Posterior vena cava (tissue), 2 donors: ENCODE data around the gene CARD11. TPM values are rescaled to one million over a fixed set of nuclear protein-coding genes. Genes with fewer than 3 reads are reported as not detected.

Experiments
- DNase-seq: peaks from one replicate; pipeline ENCODE4 v3.0.0-alpha.2; 2020; ENCODE audit warnings: low spot score
- intact Hi-C, 2 donors: fragments of 100-400 bp; cut with DNase I; formaldehyde crosslinking; loops; one replicate each; pipeline versions ENCODE4 v1.14.1 to v1.14.2; 2022 to 2023
- total RNA-seq, 2 donors: library from RNA; stranded (reverse); fragmentation: NEBNext Ultra II Directional; extraction: Animal tissue kit (Norgen Biotek cat#: 25700); gene quantifications; one replicate each; pipeline ENCODE4 v1.2.1, GENCODE V29; 2021
- donor health status: DM: yes; HTN: yes; CAD: no.
- donor health status: DM: yes; HTN: yes; CAD: no.

The CARD11 gene
- total RNA-seq, 2 donors from 2014 or later: 0.86 to 1.9 TPM

GRCh38 chr7:2903682-2904162 lies 139.9 kb downstream of the CARD11 start:
- no peak for DNase-seq
- intact Hi-C loops: no loop called here

- intact Hi-C loops: no loop called here
- DNase-seq: no peak
Measured at GRCh38 chr7:2897023-2897422, 146.6 kb downstream of the CARD11 start.

GRCh38 chr7:2896131-2896530 lies 147.5 kb downstream of the CARD11 start:
- intact Hi-C loops: no loop called here
- DNase-seq: no peak

- no peak for DNase-seq
- intact Hi-C loops: no loop called here
Measured at GRCh38 chr7:2894118-2894940, 149.3 kb downstream of the CARD11 start.

- no peak for DNase-seq
- intact Hi-C loops: no loop called here
Measured at GRCh38 chr7:2893411-2893861, 150.2 kb downstream of the CARD11 start.

GRCh38 chr7:2892549-2892948 lies 151.1 kb downstream of the CARD11 start:
- intact Hi-C loops: no loop called here
- DNase-seq: no peak

- intact Hi-C loops: loop anchor here in 1 of 2 donors (10.0 kb wide), 1 partner anchor 267 kb away; no protein-coding TSS in a partner anchor
- DNase-seq: no peak
Measured at GRCh38 chr7:2887816-2888215, 155.9 kb downstream of the CARD11 start.

GRCh38 chr7:2886900-2887299 lies 156.8 kb downstream of the CARD11 start:
- intact Hi-C loops: loop anchor here in 1 of 2 donors (10.0 kb wide), 1 partner anchor 268 kb away; no protein-coding TSS in a partner anchor
- no peak for DNase-seq

GRCh38 chr7:2886391-2886790 lies 157.3 kb downstream of the CARD11 start:
- intact Hi-C loops: loop anchor here in 1 of 2 donors (10.0 kb wide), 1 partner anchor 268 kb away; no protein-coding TSS in a partner anchor
- no peak for DNase-seq

GRCh38 chr7:2884161-2884560 lies 159.5 kb downstream of the CARD11 start:
- no peak for DNase-seq
- intact Hi-C loops: loop anchor here in 1 of 2 donors (10.0 kb wide), 1 partner anchor 271 kb away; no protein-coding TSS in a partner anchor

- intact Hi-C loops: loop anchor here in 1 of 2 donors (10.0 kb wide), 1 partner anchor 272 kb away; no protein-coding TSS in a partner anchor
- no peak for DNase-seq
Measured at GRCh38 chr7:2883101-2883500, 160.6 kb downstream of the CARD11 start.

GRCh38 chr7:2882111-2882510 lies 161.6 kb downstream of the CARD11 start:
- intact Hi-C loops: loop anchor here in 1 of 2 donors (10.0 kb wide), 1 partner anchor 273 kb away; no protein-coding TSS in a partner anchor
- DNase-seq: no peak

GRCh38 chr7:2880874-2881533 lies 162.7 kb downstream of the CARD11 start:
- DNase-seq: no peak
- intact Hi-C loops: loop anchor here in 1 of 2 donors (10.0 kb wide), 1 partner anchor 274 kb away; no protein-coding TSS in a partner anchor

GRCh38 chr7:2880051-2880450 lies 163.6 kb downstream of the CARD11 start:
- DNase-seq: no peak
- intact Hi-C loops: loop anchor here in 1 of 2 donors (10.0 kb wide), 1 partner anchor 275 kb away; no protein-coding TSS in a partner anchor

GRCh38 chr7:2879354-2879753 lies 164.3 kb downstream of the CARD11 start:
- DNase-seq: no peak
- intact Hi-C loops: no loop called here

- no peak for DNase-seq
- intact Hi-C loops: no loop called here
Measured at GRCh38 chr7:2878306-2878705, 165.4 kb downstream of the CARD11 start.

- intact Hi-C loops: no loop called here
- DNase-seq: no peak
Measured at GRCh38 chr7:2876031-2876731, 167.5 kb downstream of the CARD11 start.

GRCh38 chr7:2873686-2874551 lies 169.7 kb downstream of the CARD11 start:
- intact Hi-C loops: no loop called here
- no peak for DNase-seq
